Measurements from ENCODE around the gene ATXN7L1. TPM values are rescaled to one million over a fixed set of nuclear protein-coding genes. Genes with fewer than 3 reads are reported as not detected.

The ATXN7L1 gene
- total RNA-seq, 2 experiments from 2014 or later, result 0.59 TPM; not detected in 1

DNA sequence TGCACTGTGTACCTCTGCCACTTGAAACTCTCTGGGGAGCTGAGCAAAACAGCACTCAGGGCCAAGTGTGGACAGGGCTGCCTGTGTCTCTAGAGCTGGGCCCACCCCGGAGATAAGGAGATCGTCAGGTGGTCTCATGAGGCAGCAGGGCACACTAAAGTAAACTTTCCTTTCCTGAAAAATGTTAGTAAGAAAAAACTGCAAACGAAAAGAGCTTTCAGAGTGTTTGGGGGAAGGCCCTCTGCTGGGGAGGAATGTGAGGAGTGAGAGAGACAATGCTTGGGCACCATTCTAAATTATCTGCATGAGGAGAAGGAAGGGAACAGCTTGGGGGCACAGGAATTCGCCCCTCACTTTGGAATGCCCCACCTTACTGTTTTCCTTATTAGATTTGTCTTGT, 127.7 kb downstream of the ATXN7L1 start:
- Histone ChIP-seq H3K9me3 (ENCODE audit: low read length) (no peaks in the 10 kb centered on the region), H3K4me3 (ENCODE audit: low read depth, low read length, poor library complexity, severe bottlenecking) (no peak overlapping the region), H3K27ac (ENCODE audit: low read depth, low read length, poor library complexity, severe bottlenecking) (no peak overlapping the region), H2AFZ (ENCODE audit: low read length) (no peak overlapping the region), H3K36me3 (ENCODE audit: insufficient read depth, low read length) (no peaks in the 10 kb centered on the region), H4K20me1 (ENCODE audit: insufficient read depth, low read length) (no peaks in the 10 kb centered on the region), H3K4me1 (ENCODE audit: insufficient read depth, low read length, poor library complexity, severe bottlenecking) (no peaks in the 10 kb centered on the region), H3K4me2 (ENCODE audit: low read length) (no peak overlapping the region), H3K9me2 (ENCODE audit: insufficient read depth, low read length) (no peaks in the 10 kb centered on the region), H3K79me2 (ENCODE audit: insufficient read depth, low read depth, low read length) (no peaks in the 10 kb centered on the region)
- no peak for DNase-seq (ENCODE audit: low spot score)
- BruUV-seq (replicated peaks), result no TSS peak
- ChIA-PET CTCF (ENCODE audit: unreplicated experiment) (no interaction called here), POLR2A (interaction anchor here (1.5 kb wide), 1 partner anchor 48 kb away, joined by 4 read pairs; no protein-coding TSS in a partner anchor)
- intact Hi-C loops (cut with micrococcal nuclease; ENCODE audit: unreplicated experiment), result no loop called here
- TF ChIP-seq CTCF (conservative IDR thresholded peaks at IDR 0.05; ENCODE audit: low read length) (no peak), EZH2phosphoT487 (IDR thresholded peaks at IDR 0.05; ENCODE audit: borderline replicate concordance, low read depth, low read length) (no peak)

DNA sequence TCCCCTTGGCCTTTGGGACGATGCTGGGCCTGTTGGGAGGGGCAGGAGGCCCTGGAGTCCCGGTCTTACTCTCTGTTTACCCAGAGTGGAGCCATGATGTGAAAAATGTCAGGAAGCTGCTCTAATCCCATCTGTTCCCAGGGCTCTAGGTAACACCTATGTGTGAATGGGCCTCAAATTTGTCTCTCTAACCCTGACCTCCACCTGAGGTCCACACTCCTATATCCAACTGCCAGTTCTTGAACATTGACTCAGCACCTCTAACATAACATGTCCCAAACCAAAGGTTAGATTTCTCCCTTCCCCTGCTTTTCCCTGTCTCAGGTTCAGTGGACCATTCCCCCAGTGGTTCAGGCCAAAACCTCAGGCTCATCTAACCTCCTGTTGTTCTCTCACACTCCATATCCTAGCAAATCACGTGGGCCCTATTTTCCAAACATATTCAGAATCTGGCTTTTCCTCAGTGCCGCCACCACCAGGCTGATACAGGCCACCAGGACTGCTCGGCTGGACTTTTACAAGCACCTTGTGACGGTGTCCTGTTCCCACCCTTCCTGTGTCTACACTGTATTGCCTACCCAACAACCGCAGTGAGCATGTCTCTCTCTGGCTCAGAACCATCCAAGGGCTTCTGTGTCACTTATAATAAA, 130.6 kb downstream of the ATXN7L1 start:
- CTCF ChIA-PET (ENCODE audit: unreplicated experiment), result no interaction called here
- no TSS peak for BruUV-seq (replicated peaks)
- Histone ChIP-seq H3K4me3 (ENCODE audit: low read depth, low read length, poor library complexity, severe bottlenecking) (no peak overlapping the region), H3K9me2 (ENCODE audit: insufficient read depth, low read length) (no peaks in the 10 kb centered on the region), H3K4me2 (ENCODE audit: low read length) (no peak overlapping the region), H2AFZ (ENCODE audit: low read length) (no peak overlapping the region), H3K9me3 (ENCODE audit: low read length) (no peaks in the 10 kb centered on the region), H3K36me3 (ENCODE audit: insufficient read depth, low read length) (no peaks in the 10 kb centered on the region), H4K20me1 (ENCODE audit: insufficient read depth, low read length) (no peaks in the 10 kb centered on the region), H3K79me2 (ENCODE audit: insufficient read depth, low read depth, low read length) (no peaks in the 10 kb centered on the region), H3K4me1 (ENCODE audit: insufficient read depth, low read length, poor library complexity, severe bottlenecking) (no peaks in the 10 kb centered on the region), H3K27ac (ENCODE audit: low read depth, low read length, poor library complexity, severe bottlenecking) (no peak overlapping the region)
- no peak for DNase-seq (ENCODE audit: low spot score)
- intact Hi-C loops (cut with micrococcal nuclease; ENCODE audit: unreplicated experiment), result no loop called here
- POLR2A ChIA-PET, result no interaction called here
- no peak for TF ChIP-seq CTCF (conservative IDR thresholded peaks at IDR 0.05; ENCODE audit: low read length)
- TF ChIP-seq EZH2phosphoT487 (IDR thresholded peaks at IDR 0.05; ENCODE audit: borderline replicate concordance, low read depth, low read length), result no peak

- no peak overlapping the region for H3K4me2 ChIP-seq (ENCODE audit: low read length)
- no peaks in the 10 kb centered on the region for H3K9me3 ChIP-seq (ENCODE audit: low read length)
- CTCF ChIA-PET (ENCODE audit: unreplicated experiment), result no interaction called here
- intact Hi-C loops (cut with micrococcal nuclease; ENCODE audit: unreplicated experiment), result no loop called here
- no peaks in the 10 kb centered on the region for H4K20me1 ChIP-seq (ENCODE audit: insufficient read depth, low read length)
- no peak for DNase-seq (ENCODE audit: low spot score)
- no peaks in the 10 kb centered on the region for H3K4me1 ChIP-seq (ENCODE audit: insufficient read depth, low read length, poor library complexity, severe bottlenecking)
- no peak overlapping the region for H3K27ac ChIP-seq (ENCODE audit: low read depth, low read length, poor library complexity, severe bottlenecking)
- no peak overlapping the region for H2AFZ ChIP-seq (ENCODE audit: low read length)
- no peak for TF ChIP-seq EZH2phosphoT487 (IDR thresholded peaks at IDR 0.05; ENCODE audit: borderline replicate concordance, low read depth, low read length)
- no peak overlapping the region for H3K4me3 ChIP-seq (ENCODE audit: low read depth, low read length, poor library complexity, severe bottlenecking)
- H3K79me2 ChIP-seq (ENCODE audit: insufficient read depth, low read depth, low read length), result no peaks in the 10 kb centered on the region
- H3K36me3 ChIP-seq (ENCODE audit: insufficient read depth, low read length), result no peaks in the 10 kb centered on the region
- POLR2A ChIA-PET, result interaction anchor here (1.1 to 1.3 kb wide), 2 partner anchors 16 to 21 kb away, joined by 3 read pairs; no protein-coding TSS in a partner anchor
- no TSS peak for BruUV-seq (replicated peaks)
- H3K9me2 ChIP-seq (ENCODE audit: insufficient read depth, low read length), result no peaks in the 10 kb centered on the region
These were observed 132.1 kb downstream of the ATXN7L1 start for GRCh38 chr7:105744258-105744657.

All from OCI-LY7 (cell line).